Sciatic nerve (tissue), 1 donor: ENCODE measurements around the gene SLC7A6. TPM values are rescaled to one million over a fixed set of nuclear protein-coding genes. Genes with fewer than 3 reads are reported as not detected.

Source experiments
- microRNA-seq: library from miRNA; unstranded; fragments of <30 nt; microRNA quantifications from one replicate; pipeline ENCODE4 v1.2.0, GENCODE V29; 2020
- total RNA-seq: library from RNA; stranded (reverse); fragmentation: NEBNext Ultra II Directional; extraction: Animal tissue kit (Norgen Biotek cat#: 25700); gene quantifications from one replicate; pipeline ENCODE4 v1.2.1, GENCODE V29; 2021
- donor health status: DM: no; HTN: no; CAD: no.

SLC7A6 gene
- total RNA-seq, 1 donor from 2014 or later, result 75.5 TPM

Small RNA genes within 50 kb of the gene (microRNA-seq; reads per million reads assigned to microRNA genes)
- not detected for gene MIR6773

Other genes with a start within 250 kb of the SLC7A6 start
- not detected for gene DPEP2NB, start 248.6 kb upstream of the SLC7A6 start, total RNA-seq
- 6.3 TPM for gene DDX28, start 241.3 kb upstream of the SLC7A6 start, total RNA-seq
- 14.7 TPM for gene DUS2, start 241.2 kb upstream of the SLC7A6 start, total RNA-seq
- gene NFATC3, start 179.2 kb upstream of the SLC7A6 start, total RNA-seq, result 66.4 TPM
- 0.36 TPM for gene ESRP2, start 28.4 kb upstream of the SLC7A6 start, total RNA-seq
- gene PLA2G15, start 19.2 kb upstream of the SLC7A6 start, total RNA-seq, result 17.4 TPM
- 22.9 TPM for gene SLC7A6OS, start 46.4 kb downstream of the SLC7A6 start, total RNA-seq
- 58.9 TPM for gene PRMT7, start 46.5 kb downstream of the SLC7A6 start, total RNA-seq
- 1.2 TPM for gene SMPD3, start 184.0 kb downstream of the SLC7A6 start, total RNA-seq